ENCODE data around the gene BRINP2. TPM values are rescaled to one million over a fixed set of nuclear protein-coding genes. Genes with fewer than 3 reads are reported as not detected.

The BRINP2 gene
- total RNA-seq, 4 donors from 2014 or later = not detected

DNA sequence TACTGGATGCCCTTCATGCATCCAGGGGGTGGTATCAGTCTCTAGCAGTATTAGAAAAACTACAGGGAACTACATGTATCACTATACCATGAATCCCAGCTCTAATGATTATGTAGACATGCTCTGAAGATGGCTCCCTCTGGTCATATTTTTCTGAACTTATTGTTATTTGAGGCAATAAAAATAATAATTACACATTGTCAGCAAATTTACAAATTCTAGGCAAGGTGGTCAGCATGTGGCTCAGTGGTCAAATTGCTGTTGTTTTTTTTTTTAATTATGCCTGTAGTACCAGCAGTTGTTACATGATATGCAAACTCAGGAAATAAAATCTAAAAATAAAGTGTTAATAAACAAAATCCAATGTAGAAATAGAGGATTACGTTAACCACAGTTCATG lies 28.7 kb upstream of the BRINP2 start:
- DNase-seq (no peak), ATAC-seq (no peak)
- no peak overlapping the region for H3K4me3 ChIP-seq
- H3K27me3 ChIP-seq = no peaks in the 10 kb centered on the region
- no peaks in the 10 kb centered on the region for H3K4me1 ChIP-seq
- no peaks in the 10 kb centered on the region for H3K9me3 ChIP-seq
- in situ Hi-C loops (cut with MboI; ENCODE audit: low sequenced_read_pairs in 4 of 4) (no loop called here), intact Hi-C loops (cut with DNase I; ENCODE audit: low total_unique reads) (no loop called here)
- TF ChIP-seq, protein P1, sequence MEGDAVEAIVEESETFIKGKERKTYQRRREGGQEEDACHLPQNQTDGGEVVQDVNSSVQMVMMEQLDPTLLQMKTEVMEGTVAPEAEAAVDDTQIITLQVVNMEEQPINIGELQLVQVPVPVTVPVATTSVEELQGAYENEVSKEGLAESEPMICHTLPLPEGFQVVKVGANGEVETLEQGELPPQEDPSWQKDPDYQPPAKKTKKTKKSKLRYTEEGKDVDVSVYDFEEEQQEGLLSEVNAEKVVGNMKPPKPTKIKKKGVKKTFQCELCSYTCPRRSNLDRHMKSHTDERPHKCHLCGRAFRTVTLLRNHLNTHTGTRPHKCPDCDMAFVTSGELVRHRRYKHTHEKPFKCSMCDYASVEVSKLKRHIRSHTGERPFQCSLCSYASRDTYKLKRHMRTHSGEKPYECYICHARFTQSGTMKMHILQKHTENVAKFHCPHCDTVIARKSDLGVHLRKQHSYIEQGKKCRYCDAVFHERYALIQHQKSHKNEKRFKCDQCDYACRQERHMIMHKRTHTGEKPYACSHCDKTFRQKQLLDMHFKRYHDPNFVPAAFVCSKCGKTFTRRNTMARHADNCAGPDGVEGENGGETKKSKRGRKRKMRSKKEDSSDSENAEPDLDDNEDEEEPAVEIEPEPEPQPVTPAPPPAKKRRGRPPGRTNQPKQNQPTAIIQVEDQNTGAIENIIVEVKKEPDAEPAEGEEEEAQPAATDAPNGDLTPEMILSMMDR (IDR thresholded peaks at IDR 0.05 in 4 of 5, conservative IDR thresholded peaks at IDR 0.05 in 1 of 5) = no peak
- no peak for TF ChIP-seq POLR2A (IDR thresholded peaks at IDR 0.05)
- no peaks in the 10 kb centered on the region for H3K36me3 ChIP-seq
- H3K27ac ChIP-seq = no peak overlapping the region

GRCh38 chr1:177142791-177143271 lies 27.9 kb upstream of the BRINP2 start:
- Histone ChIP-seq H3K4me1 (no peaks in the 10 kb centered on the region), H3K4me3 (no peak overlapping the region), H3K9me3 (no peaks in the 10 kb centered on the region), H3K36me3 (no peaks in the 10 kb centered on the region), H3K27me3 (no peaks in the 10 kb centered on the region), H3K27ac (no peak overlapping the region)
- no peak for DNase-seq
- in situ Hi-C loops (cut with MboI; ENCODE audit: low sequenced_read_pairs in 4 of 4) (no loop called here), intact Hi-C loops (cut with DNase I; ENCODE audit: low total_unique reads) (no loop called here)
- ATAC-seq = no peak
- TF ChIP-seq POLR2A (IDR thresholded peaks at IDR 0.05) = no peak
- TF ChIP-seq, protein P1 (IDR thresholded peaks at IDR 0.05 in 4 of 5, conservative IDR thresholded peaks at IDR 0.05 in 1 of 5) = no peak

DNA sequence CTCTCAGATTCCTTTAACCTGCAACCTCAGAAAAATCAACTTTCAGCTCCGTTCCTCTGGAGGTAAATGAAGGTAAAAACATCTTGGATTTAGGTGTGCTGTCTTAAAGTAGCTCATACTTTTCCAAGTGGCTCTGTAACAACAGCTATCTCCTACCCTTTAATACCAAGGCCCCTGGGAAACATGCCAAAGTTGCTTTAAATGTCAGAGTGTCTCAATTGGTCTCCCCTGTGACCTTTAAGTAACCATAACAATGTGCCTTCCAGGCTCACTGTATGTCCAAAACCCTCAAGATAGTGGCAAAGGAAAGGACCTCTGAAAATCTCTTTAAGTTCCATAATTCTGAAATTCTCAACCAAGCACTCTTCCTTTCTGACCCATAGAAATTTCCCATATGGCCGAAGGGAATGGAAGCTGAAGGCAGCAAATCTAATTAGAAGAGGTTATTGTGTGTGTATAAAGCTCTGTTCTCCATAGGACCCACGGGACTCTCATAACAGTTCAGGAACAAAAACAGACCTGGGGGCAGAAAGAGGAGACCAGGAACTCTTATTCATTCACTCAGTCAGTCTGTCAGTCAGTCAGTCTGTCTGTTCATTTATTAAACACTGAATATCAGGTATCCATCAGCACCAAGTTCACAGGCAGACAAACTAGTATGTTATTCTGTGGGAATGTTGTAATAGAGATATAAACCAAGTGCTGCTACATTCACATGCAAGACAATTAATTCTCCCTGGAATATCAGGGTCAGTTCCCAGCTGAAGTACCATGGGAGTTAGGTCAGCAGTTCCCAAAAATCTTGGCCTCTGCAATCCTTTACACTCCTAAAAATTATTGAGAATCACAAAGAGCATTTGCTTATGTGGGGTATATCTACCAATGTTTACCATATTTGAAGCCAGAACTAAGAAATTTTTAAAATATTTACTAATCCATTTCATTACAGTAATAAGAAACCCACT lies 25.4 kb upstream of the BRINP2 start:
- Histone ChIP-seq H3K27ac (no peak overlapping the region), H3K4me1 (no peaks in the 10 kb centered on the region), H3K36me3 (no peaks in the 10 kb centered on the region), H3K4me3 (no peak overlapping the region), H3K9me3 (no peaks in the 10 kb centered on the region), H3K27me3 (no peaks in the 10 kb centered on the region)
- TF ChIP-seq, protein P1 (IDR thresholded peaks at IDR 0.05 in 4 of 5, conservative IDR thresholded peaks at IDR 0.05 in 1 of 5) = no peak
- no peak for TF ChIP-seq POLR2A (IDR thresholded peaks at IDR 0.05)
- intact Hi-C loops (cut with DNase I; ENCODE audit: low total_unique reads) = no loop called here
- no peak for DNase-seq
- ATAC-seq = no peak
- in situ Hi-C loops (cut with MboI; ENCODE audit: low sequenced_read_pairs in 4 of 4) = no loop called here

- Histone ChIP-seq H3K4me1 (no peaks in the 10 kb centered on the region), H3K27me3 (no peaks in the 10 kb centered on the region), H3K4me3 (no peak overlapping the region), H3K9me3 (no peaks in the 10 kb centered on the region), H3K36me3 (no peaks in the 10 kb centered on the region), H3K27ac (no peak overlapping the region)
- DNase-seq = no peak
- no peak for ATAC-seq
- intact Hi-C loops (cut with DNase I; ENCODE audit: low total_unique reads) = no loop called here
- in situ Hi-C loops (cut with MboI; ENCODE audit: low sequenced_read_pairs in 4 of 4) = no loop called here
- TF ChIP-seq POLR2A (IDR thresholded peaks at IDR 0.05) = no peak
- TF ChIP-seq, protein P1 (IDR thresholded peaks at IDR 0.05 in 4 of 5, conservative IDR thresholded peaks at IDR 0.05 in 1 of 5) = no peak
Measured at GRCh38 chr1:177146499-177146898, 24.3 kb upstream of the BRINP2 start.
